GM18508 (cell line): ENCODE data around the gene UQCC2.

Experiments
- ATAC-seq: cut with Tn5 transposase; IDR thresholded peaks from one replicate; pipeline ENCODE4 v1.9.1; 2021; ENCODE audit warnings: moderate number of reproducible peaks; ENCODE audit not compliant: insufficient read depth, unreplicated experiment

UQCC2 gene

GRCh38 chr6:33679761-33680160, 31.7 kb downstream of the UQCC2 start:
- no peak for ATAC-seq

GRCh38 chr6:33678932-33679490, 32.5 kb downstream of the UQCC2 start:
- no peak for ATAC-seq

- ATAC-seq: no peak
These were observed 33.1 kb downstream of the UQCC2 start for GRCh38 chr6:33678233-33678931.

- ATAC-seq: no peak
These were observed 33.8 kb downstream of the UQCC2 start for GRCh38 chr6:33677689-33678088.

GRCh38 chr6:33677143-33677660, 34.3 kb downstream of the UQCC2 start:
- no peak for ATAC-seq

GRCh38 chr6:33676416-33677142, 34.9 kb downstream of the UQCC2 start:
- no peak for ATAC-seq

GRCh38 chr6:33675968-33676367, 35.5 kb downstream of the UQCC2 start:
- ATAC-seq: no peak

- ATAC-seq: no peak
These were observed 37.6 kb downstream of the UQCC2 start for GRCh38 chr6:33673851-33674250.

GRCh38 chr6:33672808-33673207, 38.7 kb downstream of the UQCC2 start:
- ATAC-seq: no peak

GRCh38 chr6:33671744-33672072, 39.8 kb downstream of the UQCC2 start:
- no peak for ATAC-seq

GRCh38 chr6:33670971-33671743, 40.3 kb downstream of the UQCC2 start:
- ATAC-seq: no peak

GRCh38 chr6:33670086-33670660, 41.3 kb downstream of the UQCC2 start:
- ATAC-seq: no peak

GRCh38 chr6:33668914-33669313, 42.6 kb downstream of the UQCC2 start:
- ATAC-seq: no peak

GRCh38 chr6:33668328-33668727, 43.2 kb downstream of the UQCC2 start:
- ATAC-seq: no peak

- ATAC-seq: no peak
These were observed 43.7 kb downstream of the UQCC2 start for GRCh38 chr6:33667776-33668175.

- no peak for ATAC-seq
These were observed 44.4 kb downstream of the UQCC2 start for GRCh38 chr6:33667072-33667471.

GRCh38 chr6:33665957-33666356, 45.5 kb downstream of the UQCC2 start:
- no peak for ATAC-seq

- ATAC-seq: no peak
These were observed 46.9 kb downstream of the UQCC2 start for GRCh38 chr6:33664506-33665057.

- no peak for ATAC-seq
These were observed 47.6 kb downstream of the UQCC2 start for GRCh38 chr6:33663727-33664449.
